NCI-H187 (cell line): Measurements from ENCODE around the gene ELF2.
"Not testable (repeated sequence)": the region's sequence is repeated elsewhere in the genome, so short reads cannot be mapped to it uniquely, and the experiment has no call there.

Source experiments
- DNase-seq, 2 experiments: peaks; one replicate each; lab custom pipeline; 2025; lab: John Stamatoyannopoulos, UW

ELF2 gene

DNA sequence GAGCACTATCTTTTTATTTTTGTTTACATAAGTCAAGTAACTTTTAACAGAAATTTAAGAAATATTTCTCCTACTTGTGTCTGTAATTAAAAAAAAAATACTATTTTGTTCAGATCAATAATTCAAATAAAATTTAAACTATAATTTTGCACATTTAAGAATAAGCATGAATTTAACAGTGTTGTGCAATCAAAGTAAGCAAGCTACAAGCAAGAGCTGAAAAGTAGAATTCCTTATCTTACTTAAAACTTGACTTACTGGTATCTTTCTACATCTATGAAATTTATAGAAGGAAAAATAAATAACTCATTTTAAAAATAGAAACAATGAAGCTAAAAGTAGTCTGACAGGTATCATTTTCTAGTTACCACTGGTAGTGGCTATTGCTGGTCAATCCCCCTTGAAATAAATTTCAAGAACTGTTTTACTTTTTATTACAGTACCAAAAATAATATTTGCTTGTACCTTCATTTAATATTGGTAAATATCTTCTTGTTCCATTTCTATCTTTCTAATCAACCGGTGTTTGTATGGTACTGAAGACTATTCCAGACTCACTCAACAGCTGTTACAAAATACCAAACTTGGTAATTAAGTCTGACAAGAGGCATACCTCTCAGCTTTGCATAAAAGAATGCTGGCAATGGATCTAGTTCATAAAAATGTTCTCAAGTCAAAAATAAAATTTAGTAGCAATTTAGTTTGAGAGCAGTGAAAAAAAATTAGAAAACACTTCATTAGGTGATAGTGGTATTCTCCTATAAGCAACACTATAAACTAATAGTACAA lies 99.3 kb downstream of the ELF2 start:
- DNase-seq, result no peak

- no peak for DNase-seq
Measured at GRCh38 chr4:139076016-139076744, 100.8 kb downstream of the ELF2 start.

- no peak for DNase-seq
Measured at GRCh38 chr4:139060591-139060990, 116.4 kb downstream of the ELF2 start.

DNA sequence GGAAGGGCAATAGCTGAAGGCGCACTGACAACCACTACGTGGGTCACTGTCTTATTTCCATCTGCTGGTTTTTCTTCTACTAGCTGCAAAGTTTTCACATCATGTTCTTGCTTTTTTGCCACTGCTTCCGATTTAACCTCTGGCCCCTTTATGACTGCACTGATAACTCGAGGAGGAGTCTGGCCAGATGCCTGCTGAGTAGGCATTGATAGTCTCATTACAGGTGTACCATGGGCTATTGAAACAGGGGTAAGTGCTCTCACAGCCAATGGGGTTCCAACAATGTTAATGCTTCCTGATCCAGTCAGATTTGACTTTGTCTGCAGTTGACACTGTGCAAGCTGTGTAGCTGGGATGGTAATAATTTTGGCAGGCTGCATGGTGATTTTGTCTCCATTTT lies 118.0 kb downstream of the ELF2 start:
- DNase-seq, result not testable (repeated sequence)

- no peak for DNase-seq
Measured at GRCh38 chr4:139054791-139055505, 122.1 kb downstream of the ELF2 start.

DNA sequence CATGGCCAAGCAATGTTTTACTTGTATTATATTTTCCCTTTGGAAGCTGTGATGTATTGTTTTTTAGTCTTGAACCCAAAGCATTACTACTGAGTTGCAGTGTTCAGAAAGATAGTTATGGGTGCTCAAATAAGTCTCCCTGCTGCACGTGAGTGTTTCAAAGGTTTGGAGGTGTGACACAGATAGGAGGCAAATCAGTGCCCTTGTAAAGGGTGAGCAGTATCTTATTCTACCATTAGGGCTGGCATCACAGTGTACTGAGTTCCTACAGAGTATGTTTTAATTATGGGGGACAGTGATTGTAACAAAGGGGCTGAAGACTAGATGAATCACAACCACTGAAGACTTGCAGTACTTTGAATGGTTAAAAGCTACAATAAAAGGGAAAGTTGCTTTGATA lies 123.1 kb downstream of the ELF2 start:
- DNase-seq, result no peak

- no peak for DNase-seq
Measured at GRCh38 chr4:139050446-139050845, 126.6 kb downstream of the ELF2 start.

DNA sequence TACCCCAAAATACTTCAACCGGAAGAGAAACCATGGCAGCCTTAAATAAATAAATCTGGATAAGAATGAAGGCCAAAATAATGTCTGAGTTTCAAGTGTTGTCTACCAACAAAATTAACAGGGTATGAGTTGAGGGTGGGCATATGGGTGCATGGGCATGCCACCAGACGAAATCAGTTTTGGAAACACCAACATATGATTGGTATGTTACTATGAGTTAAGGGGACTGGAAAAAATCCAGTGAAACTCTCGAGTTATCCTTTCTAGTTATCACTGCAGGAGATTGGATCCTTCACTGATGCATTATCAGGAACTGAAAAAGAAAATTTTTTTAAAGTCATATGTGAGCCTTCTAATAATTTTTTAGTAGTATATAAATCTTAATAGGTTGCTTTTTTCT lies 129.0 kb downstream of the ELF2 start:
- DNase-seq, result no peak

DNA sequence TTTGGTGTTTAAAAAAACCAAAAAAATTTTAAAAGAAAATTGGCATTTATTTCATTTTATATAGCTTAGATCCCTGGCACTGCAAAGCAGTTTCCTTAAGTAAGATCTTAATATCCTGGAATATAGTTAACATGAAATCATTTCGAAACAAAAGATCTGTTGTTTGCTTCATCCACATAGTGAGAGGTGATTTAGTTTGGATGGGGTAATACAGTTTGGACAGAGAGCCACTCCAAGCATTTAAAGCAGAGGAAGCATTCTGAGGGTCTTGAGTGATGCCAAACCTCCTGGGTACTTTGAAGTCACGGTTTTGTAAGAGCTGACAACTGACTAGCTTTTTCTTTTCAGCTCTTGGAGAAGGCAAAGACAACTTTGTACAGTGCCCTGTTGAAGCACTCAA lies 132.7 kb downstream of the ELF2 start:
- DNase-seq, result no peak

DNA sequence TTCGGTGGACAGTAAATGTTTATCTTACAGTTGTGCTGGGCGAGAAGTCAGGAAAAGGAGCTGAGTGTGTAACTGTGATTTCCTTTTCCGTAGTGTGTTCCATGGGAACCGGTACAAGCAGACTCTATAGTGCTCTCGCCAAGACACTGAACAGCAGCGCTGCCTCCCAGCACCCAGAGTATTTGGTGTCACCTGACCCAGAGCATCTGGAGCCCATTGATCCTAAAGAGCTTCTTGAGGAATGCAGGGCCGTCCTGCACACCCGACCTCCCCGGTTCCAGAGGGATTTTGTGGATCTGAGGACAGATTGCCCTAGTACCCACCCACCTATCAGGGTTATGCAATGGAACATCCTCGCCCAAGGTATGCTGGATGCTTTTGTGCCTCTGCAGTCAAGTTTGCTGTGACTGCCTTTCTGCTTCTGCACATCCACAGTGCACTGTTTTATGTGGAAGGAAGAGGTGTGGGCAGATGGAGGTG lies 134.0 kb downstream of the ELF2 start:
- no peak for DNase-seq

GRCh38 chr4:139038874-139039443 lies 138.1 kb downstream of the ELF2 start:
- DNase-seq, result no peak

- no peak for DNase-seq
Measured at GRCh38 chr4:139036885-139037284, 140.1 kb downstream of the ELF2 start.

- no peak for DNase-seq
Measured at GRCh38 chr4:139035650-139036049, 141.4 kb downstream of the ELF2 start.

DNA sequence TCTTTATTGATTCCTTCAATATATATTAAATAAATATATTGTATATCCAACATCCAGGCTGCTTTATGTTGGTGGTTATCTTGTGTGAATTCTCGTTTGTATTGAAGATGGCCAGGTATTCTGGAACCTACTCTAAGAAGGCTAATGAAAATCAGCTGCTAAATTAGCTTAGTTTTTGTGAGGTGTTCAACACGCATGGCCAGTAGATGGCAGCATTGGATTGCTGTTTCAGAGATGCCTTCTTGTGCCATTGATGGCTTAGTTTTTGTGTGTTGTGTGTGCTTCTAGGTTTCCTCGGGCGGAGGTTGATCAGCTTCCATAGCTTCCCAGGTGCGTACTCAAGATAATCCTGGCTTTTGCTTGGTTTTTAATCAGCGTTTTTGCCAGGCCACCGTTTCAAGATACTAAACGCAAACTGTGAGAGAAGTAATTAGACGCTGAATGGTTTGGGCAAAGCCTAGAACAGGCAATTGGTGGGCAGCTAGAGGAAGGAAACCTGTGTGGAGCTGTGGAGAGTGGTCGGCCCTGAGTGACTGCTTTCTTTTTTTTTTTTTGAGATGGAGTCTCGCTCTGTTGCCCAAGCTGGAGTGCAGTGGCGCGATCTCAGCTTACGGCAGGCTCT lies 146.3 kb downstream of the ELF2 start:
- DNase-seq, result peak in 1 of 2 experiments; percentile 11

- DNase-seq, result not testable (repeated sequence)
Measured at GRCh38 chr4:139029866-139030363, 147.1 kb downstream of the ELF2 start.

DNA sequence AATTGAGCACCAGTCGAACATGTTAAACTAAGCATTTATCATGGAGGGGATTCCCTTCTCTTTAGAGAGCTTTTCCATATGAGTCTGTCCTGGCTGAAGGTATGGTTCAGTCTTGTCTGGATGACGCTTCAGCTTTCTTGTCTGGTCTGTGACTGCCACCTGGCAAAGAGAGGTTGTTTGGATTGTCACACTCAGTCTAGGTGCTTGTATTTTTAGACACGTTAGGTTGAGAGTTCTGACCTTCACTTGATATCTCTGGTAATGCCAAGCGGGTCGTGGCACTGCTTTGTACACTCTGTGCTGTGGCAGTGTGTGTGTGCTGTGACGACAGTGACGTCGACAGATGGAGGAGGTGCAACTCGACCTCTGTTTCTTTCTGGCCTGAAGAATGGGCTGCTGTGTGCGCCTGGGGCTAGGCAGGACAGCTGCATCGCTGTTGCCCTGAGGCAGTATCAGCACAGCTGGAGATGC lies 148.8 kb downstream of the ELF2 start:
- DNase-seq, result no peak

- no peak for DNase-seq
Measured at GRCh38 chr4:139027776-139028175, 149.2 kb downstream of the ELF2 start.

- DNase-seq, result no peak
Measured at GRCh38 chr4:139025841-139026240, 151.2 kb downstream of the ELF2 start.

DNA sequence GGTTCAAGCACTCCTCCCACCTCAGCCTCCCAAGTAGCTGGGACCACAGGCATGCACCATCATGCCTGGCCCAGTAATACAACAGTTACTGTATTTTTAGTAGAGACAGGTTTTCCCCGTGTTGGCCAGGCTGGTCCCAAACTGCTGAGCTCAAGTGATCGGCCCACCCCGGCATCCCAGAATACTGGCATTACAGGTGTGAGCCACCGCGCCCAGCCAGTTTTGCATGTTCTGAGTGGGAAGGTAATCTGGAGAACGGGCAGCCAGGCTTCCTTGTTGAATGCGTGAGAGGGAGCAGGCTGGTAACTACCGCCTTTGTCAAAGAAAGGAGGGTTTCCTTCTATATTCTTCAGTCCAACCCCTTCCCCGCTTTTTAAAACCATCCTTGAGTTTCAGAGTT lies 152.3 kb downstream of the ELF2 start:
- DNase-seq, result no peak

GRCh38 chr4:139022835-139023234 lies 154.2 kb downstream of the ELF2 start:
- no peak for DNase-seq

- DNase-seq, result not testable (repeated sequence)
Measured at GRCh38 chr4:139021071-139021470, 155.9 kb downstream of the ELF2 start.

DNA sequence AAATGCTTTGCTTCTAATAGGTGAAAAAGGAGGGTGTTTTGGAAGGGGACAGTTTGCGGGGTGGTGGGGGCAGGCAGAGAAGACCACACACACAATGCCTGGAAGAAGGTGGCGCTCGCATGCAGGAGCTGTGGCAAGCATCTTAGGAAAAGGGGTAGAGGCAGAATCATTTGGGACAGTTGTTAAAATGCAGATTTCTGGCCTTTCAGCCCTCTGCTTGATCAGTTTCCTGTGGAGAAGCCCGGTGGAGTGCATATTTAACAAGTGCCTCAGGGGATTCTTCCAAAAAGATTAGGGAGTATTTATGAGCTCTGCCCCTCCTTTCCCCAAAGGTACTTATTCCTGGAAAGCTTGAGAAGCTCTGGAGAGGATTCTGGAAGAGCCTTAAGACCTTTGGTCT lies 156.6 kb downstream of the ELF2 start:
- no peak for DNase-seq
